HuH-7 (cell line): ENCODE measurements around the gene RASAL3.
A peak's percentile ranks its signal among the peaks of the same experiment; 100 is the strongest.
"Not testable (repeated sequence)": the region's sequence is repeated elsewhere in the genome, so short reads cannot be mapped to it uniquely, and the experiment has no call there.

ENCODE experiments used
- DNase-seq: peaks from one replicate; pipeline ENCODE4 v3.0.0; 2011; ENCODE audit warnings: low spot score

Gene RASAL3

GRCh38 chr19:15473821-15474220, 9.5 kb upstream of the RASAL3 start:
- not testable (repeated sequence) for DNase-seq

GRCh38 chr19:15471639-15472101, 7.3 kb upstream of the RASAL3 start:
- DNase-seq, result no peak

- DNase-seq, result no peak
Observed at GRCh38 chr19:15469513-15470297, 5.4 kb upstream of the RASAL3 start.

- no peak for DNase-seq
Observed at GRCh38 chr19:15468675-15469512, 4.5 kb upstream of the RASAL3 start.

- no peak for DNase-seq
Observed at GRCh38 chr19:15467734-15468214, 3.4 kb upstream of the RASAL3 start.

- DNase-seq, result no peak
Observed at GRCh38 chr19:15466851-15467733, 2.7 kb upstream of the RASAL3 start.

DNA sequence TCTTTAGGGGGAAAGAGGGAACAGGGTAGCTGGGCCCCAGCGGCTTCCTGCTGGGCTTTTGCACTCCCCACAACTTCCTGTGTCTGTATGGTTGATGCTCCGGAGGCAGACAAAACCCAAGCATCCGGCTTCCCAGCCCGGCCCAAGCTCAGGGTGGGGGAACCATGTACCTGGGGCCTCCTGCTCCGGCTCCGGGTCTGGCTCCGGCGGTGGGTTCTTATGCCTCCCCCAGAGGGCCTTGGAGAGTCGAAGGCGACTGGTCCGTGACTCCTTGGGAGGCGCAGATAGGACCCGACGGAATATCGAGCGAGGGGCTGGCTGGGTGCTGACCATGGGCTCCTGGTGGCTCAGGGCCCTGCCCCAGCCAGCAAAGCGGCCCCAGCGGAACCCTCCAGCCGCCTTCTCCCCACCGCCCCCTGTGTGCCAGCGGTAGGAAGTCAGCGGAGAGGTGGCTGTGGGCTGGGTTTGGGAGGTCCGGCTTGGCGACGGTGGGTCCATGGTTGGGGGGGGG, 428 bp downstream of the RASAL3 start:
- no peak for DNase-seq

- DNase-seq, result no peak
Observed at GRCh38 chr19:15461694-15462093, 2.6 kb downstream of the RASAL3 start.

GRCh38 chr19:15457701-15458484, 6.5 kb downstream of the RASAL3 start:
- DNase-seq, result no peak

GRCh38 chr19:15456871-15457700, 7.3 kb downstream of the RASAL3 start:
- DNase-seq, result no peak

DNA sequence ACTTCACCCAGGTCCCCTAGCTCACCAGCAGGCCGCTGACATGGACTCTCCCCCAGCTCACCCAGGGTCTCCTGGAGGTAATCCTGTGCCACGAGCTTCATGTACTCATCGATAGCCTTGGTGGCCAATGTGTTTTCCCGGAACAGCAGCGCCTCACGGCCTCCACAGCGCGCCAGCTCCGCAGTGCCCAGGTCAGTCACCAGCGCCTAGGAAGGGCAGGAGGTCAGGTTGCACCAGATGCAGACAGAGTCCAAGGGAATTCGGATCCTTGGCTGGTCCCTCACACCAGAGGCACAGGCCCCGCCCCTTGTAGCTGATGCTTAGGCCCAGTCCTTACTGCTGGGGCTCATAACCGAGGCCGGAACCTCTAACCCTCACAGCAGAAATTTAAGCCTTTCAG, 7.9 kb downstream of the RASAL3 start:
- DNase-seq, result no peak

- no peak for DNase-seq
Observed at GRCh38 chr19:15455996-15456395, 8.3 kb downstream of the RASAL3 start.

- DNase-seq, result peak; percentile 80
Observed at GRCh38 chr19:15453906-15454860, 10.2 kb downstream of the RASAL3 start.

- DNase-seq, result peak; percentile 67
Observed at GRCh38 chr19:15453091-15453578, 11.2 kb downstream of the RASAL3 start.

DNA sequence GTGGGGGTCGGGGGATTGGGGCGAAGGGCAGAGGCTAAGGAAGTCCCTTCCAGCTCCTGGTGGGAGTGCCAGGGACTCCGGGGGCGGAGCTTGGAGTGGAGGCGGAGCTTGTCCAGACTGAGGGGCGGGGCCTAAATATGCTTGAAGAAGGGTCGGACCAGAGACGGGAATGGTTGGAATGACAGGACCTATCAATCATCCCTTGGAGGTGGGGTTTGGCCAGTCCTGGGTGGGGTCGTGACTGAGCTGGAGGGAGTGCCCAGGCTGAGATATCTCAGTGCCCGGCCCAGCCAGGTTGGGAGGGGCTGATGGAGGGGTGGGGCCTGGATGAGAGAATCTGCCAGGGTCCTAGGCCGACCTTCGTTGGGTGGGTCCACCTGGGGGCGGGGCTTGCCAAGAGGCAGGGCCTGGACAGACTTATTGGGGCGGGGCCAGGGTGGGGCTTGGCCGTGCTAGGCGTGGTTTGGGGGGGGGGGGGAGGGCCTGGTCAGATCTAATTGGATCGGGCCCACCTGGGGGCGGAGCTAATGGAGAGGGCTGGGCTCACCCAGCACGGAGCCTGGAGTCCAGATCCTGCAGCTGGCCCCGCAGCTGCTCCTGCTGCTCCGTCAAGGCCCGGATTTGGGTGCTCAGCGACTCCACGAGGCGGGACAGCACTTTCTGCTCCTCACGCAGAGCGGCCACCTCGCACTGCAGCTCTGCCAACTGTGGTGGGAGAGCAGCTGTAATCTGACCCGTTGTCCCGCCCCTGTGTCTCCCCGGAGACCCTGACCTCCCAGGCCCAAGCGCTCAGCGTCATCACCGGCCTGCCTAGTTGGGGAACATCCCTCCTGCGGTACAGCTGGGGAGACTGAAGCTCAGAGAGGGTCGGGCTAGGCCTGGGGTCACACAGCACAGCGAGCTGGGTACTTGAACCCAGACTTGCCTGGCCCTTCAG, 12.0 kb downstream of the RASAL3 start:
- peak; percentile 97 for DNase-seq

DNA sequence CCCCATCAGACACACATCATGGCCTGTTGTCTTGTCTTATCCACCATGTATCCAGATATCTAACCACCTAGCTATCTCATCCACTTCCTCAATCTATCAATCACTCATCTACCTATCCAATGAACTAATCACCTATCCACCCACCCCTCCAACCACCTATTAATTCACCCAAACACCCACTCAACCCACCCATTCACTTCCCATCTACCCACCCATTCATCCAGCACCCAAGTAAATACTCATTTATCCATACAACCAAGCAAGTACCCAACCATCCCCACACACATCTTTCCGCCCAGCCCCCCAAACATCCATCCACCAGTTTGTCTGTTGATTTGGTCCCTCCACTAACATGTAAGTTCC, 13.8 kb downstream of the RASAL3 start:
- DNase-seq, result no peak
